Right lobe of liver (tissue), 6 donors: Measurements from ENCODE around the gene EHD4. TPM values are rescaled to one million over a fixed set of nuclear protein-coding genes. Genes with fewer than 3 reads are reported as not detected.

ENCODE experiments used
- ATAC-seq, 4 donors: fragments of 200-7000 bp; cut with Tn5 transposase; one replicate each; pipeline ENCODE4 v1.9.1; 2020; ENCODE audit warnings: mild to moderate bottlenecking in 4 of 4, moderate library complexity in 4 of 4
- DNase-seq, 3 donors: peaks; one replicate each; pipeline ENCODE4 v3.0.0-alpha.2; 2020
- H3K27ac ChIP-seq, 3 donors: fragments of 200-600 bp; one replicate each; pipeline ENCODE4 v1.8.0; 2022
- H3K27me3 ChIP-seq, 2 donors: fragments of 200-600 bp; one replicate each; pipeline ENCODE4 v1.8.0; 2022
- H3K36me3 ChIP-seq, 4 donors: fragments of 200-600 bp; sonication (generic) in 1 of 4; one replicate each; pipeline versions ENCODE4 v1.5.1 to v1.8.0; 2017 to 2022; ENCODE audit warnings: control low read depth in 1 of 4
- H3K4me1 ChIP-seq, 4 donors: fragments of 200-600 bp; sonication (generic) in 1 of 4; one replicate each; pipeline versions ENCODE4 v1.5.1 to v1.8.0; 2017 to 2022; ENCODE audit warnings: control low read depth in 1 of 4
- H3K4me3 ChIP-seq, 3 donors: fragments of 200-600 bp; one replicate each; pipeline ENCODE4 v1.8.0; 2022
- H3K9me3 ChIP-seq, 4 donors: fragments of 200-600 bp; sonication (generic) in 1 of 4; one replicate each; pipeline versions ENCODE4 v1.5.1 to v1.8.0; 2017 to 2022; ENCODE audit warnings: control low read depth in 1 of 4
- POLR2A ChIP-seq: fragments of 450-650 bp; IDR thresholded peaks from one replicate; pipeline ENCODE4 v1.6.1; 2017; ENCODE audit warnings: antibody characterized with exemption, mild to moderate bottlenecking
- WGBS: methylation state at CpG from one replicate; pipeline ENCODE4 v1.1.6; 2018; ENCODE audit warnings: low coverage, low lambda C conversion rate; ENCODE audit not compliant: insufficient coverage; ENCODE audit errors: missing lambda C conversion rate; 5-methylcytosine and 5-hydroxymethylcytosine counted together
- intact Hi-C, 2 donors: fragments of 100-400 bp; cut with DNase I; formaldehyde crosslinking; loops; one replicate each; pipeline versions ENCODE4 v1.11.2 to v1.14.1; 2022
- total RNA-seq, 6 experiments: library from RNA; depleted of rRNA in 2 of 6; stranded (reverse); fragments of >200 nt in 2 of 6; fragmentation: NEBNext Ultra II Directional in 3 of 6; extraction: Animal tissue kit (Norgen Biotek cat#: 25700) in 3 of 6; gene quantifications; one replicate each; pipeline versions ENCODE4 v1.1.0 to v1.2.4, GENCODE V29; 2016 to 2023
- TF ChIP-seq, protein P1 (sequence below), 4 donors: fragments of 200-600 bp in 3 of 4; fragments of 450-650 bp in 1 of 4; IDR thresholded peaks; one replicate each; pipeline versions ENCODE4 v1.5.1 to v1.8.0; 2016 to 2022; ENCODE audit warnings: antibody characterized with exemption in 4 of 4, mild to moderate bottlenecking in 2 of 4
- donor health status: DM: no; HTN: yes; CAD: no.
- donor health status: DM: no; HTN: no; CAD: no.
- donor health status: DM: no; HTN: no; CAD: no.
- donor health status: DM: no; HTN: yes; CAD: no.
- donor health status: DM: no; HTN: yes; CAD: no.

Gene EHD4
- total RNA-seq, 6 experiments from 2014 or later: 4.7 to 21.5 (median 11.1) TPM

DNA sequence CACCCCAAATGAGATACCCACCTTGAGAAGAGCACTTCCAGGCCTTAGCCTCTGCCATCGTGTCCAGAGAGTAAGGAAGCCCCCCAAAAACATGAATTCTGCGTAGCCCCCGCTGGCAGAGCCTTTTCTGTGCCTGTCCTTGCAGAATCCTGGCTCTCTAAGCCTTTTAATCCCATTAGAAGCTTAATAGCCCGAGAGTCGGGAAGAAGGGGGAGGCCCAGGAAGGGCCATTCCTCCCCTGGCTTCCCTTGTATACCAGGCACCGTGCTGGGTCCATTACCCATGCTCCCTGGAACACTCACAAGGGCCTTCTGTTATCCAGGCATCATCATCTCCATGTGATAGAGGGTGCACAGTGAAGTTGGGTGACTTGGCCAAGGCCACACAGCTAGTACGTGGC, 85.6 kb downstream of the EHD4 start:
- peaks cover 0 to 34% (median 15%) of the 10 kb centered on the region in 4 donors for H3K4me1 ChIP-seq
- TF ChIP-seq, protein P1, sequence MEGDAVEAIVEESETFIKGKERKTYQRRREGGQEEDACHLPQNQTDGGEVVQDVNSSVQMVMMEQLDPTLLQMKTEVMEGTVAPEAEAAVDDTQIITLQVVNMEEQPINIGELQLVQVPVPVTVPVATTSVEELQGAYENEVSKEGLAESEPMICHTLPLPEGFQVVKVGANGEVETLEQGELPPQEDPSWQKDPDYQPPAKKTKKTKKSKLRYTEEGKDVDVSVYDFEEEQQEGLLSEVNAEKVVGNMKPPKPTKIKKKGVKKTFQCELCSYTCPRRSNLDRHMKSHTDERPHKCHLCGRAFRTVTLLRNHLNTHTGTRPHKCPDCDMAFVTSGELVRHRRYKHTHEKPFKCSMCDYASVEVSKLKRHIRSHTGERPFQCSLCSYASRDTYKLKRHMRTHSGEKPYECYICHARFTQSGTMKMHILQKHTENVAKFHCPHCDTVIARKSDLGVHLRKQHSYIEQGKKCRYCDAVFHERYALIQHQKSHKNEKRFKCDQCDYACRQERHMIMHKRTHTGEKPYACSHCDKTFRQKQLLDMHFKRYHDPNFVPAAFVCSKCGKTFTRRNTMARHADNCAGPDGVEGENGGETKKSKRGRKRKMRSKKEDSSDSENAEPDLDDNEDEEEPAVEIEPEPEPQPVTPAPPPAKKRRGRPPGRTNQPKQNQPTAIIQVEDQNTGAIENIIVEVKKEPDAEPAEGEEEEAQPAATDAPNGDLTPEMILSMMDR (IDR thresholded peaks at IDR 0.05): no peak
- TF ChIP-seq POLR2A: no peak
- ATAC-seq (no peak), DNase-seq (no peak)
- H3K4me3 ChIP-seq: no peak overlapping the region
- WGBS: 87% methylated on average over 3 of the region's 7 CpGs
- H3K27ac ChIP-seq: no peak overlapping the region
- no peaks in the 10 kb centered on the region for H3K27me3 ChIP-seq
- no peaks in the 10 kb centered on the region for H3K9me3 ChIP-seq
- H3K36me3 ChIP-seq: no peaks in the 10 kb centered on the region
- intact Hi-C loops: no loop called here

DNA sequence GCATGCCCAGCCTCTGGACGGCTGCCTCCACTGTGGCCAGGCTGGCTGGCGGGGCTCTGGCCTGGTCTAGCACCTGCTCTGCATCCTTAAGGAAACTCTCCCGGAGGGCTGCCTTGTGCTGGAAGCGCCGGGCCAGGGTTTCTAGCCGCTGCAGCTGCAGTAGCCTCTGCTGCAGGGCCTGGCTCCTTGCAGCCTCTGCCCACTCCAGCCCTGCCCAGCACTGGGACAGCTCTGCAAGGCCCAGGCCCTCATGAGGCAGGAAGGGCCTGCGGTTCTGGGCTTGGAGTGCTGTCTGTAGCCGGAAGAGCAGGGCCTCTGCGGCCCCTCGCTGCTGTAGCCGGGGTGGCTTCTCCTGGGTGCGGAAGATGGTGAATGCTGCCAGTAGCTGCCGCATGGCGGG, 86.5 kb downstream of the EHD4 start:
- no peaks in the 10 kb centered on the region for H3K27me3 ChIP-seq
- ATAC-seq: no peak
- H3K9me3 ChIP-seq: no peaks in the 10 kb centered on the region
- H3K4me1 ChIP-seq: peaks cover 0 to 43% (median 19%) of the 10 kb centered on the region in 4 donors
- no peak overlapping the region for H3K27ac ChIP-seq
- intact Hi-C loops: no loop called here
- no peak overlapping the region for H3K4me3 ChIP-seq
- DNase-seq: no peak
- no peaks in the 10 kb centered on the region for H3K36me3 ChIP-seq
- WGBS: 100% methylated on average over 1 of the region's 14 CpGs
- no peak for TF ChIP-seq POLR2A

- no peak overlapping the region for H3K4me3 ChIP-seq
- H3K27me3 ChIP-seq: no peaks in the 10 kb centered on the region
- ATAC-seq: no peak
- DNase-seq: no peak
- H3K36me3 ChIP-seq: no peaks in the 10 kb centered on the region
- peak overlapping the region in 1 of 3 donors; percentile 43 for H3K27ac ChIP-seq
- no peak for TF ChIP-seq POLR2A
- TF ChIP-seq, protein P1 (IDR thresholded peaks at IDR 0.05): no peak
- peaks cover 0 to 49% (median 22%) of the 10 kb centered on the region in 4 donors for H3K4me1 ChIP-seq
- H3K9me3 ChIP-seq: no peaks in the 10 kb centered on the region
- intact Hi-C loops: no loop called here
Measured at GRCh38 chr15:41885321-41885720, 87.0 kb downstream of the EHD4 start.

DNA sequence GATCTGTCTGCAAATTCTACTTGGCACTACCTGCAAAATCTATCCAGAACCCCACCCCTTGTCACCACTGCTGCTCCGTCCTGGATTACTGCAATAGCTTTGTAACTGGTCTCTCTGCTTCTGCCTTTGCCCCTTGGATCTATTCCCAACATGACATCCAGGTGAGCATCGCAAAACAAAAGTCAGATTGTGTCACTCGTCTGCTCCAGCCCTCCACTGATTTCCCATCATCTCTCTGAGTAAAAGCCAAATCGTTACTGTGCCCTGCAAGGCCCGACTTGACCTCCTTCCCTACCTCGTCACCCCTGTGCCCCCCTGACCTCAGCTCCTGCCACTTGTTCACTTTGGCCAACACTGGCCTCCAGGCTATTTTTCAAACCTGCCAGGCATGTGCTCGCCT, 87.9 kb downstream of the EHD4 start:
- Histone ChIP-seq H3K9me3 (no peaks in the 10 kb centered on the region), H3K27ac (peak overlapping the region in 1 of 3 donors; percentile 69)

DNA sequence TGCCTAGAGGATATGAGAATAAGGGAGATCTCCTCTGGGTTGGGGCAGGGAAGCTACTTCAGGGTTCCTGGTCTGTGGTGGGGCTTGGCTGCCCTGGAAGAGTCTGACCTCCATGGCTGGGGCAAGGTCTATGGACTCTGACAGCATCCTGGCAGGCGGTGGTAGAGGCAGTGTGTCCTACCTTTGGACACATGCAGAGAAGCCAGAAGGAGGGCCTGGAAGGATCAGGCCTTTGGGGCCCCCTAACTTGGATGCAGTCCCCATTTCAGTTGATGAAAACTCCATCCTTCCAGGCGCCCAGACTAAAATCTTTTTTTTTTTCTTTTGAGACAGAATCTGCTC, 88.9 kb downstream of the EHD4 start:
- H3K36me3 ChIP-seq: no peaks in the 10 kb centered on the region
- H3K4me3 ChIP-seq: no peak overlapping the region
- peak; percentile 53 to 78 (median 74) for DNase-seq
- intact Hi-C loops: no loop called here
- no peaks in the 10 kb centered on the region for H3K9me3 ChIP-seq
- peak overlapping the region in 1 of 3 donors; percentile 69 for H3K27ac ChIP-seq
- WGBS: no CpG with 5 or more reads among the region's 2 CpGs
- TF ChIP-seq, protein P1 (IDR thresholded peaks at IDR 0.05): no peak
- TF ChIP-seq POLR2A: no peak
- peak; percentile 34 to 56 (median 48) for ATAC-seq
- H3K27me3 ChIP-seq: no peaks in the 10 kb centered on the region
- H3K4me1 ChIP-seq: peaks cover 0 to 52% (median 25%) of the 10 kb centered on the region in 4 donors

More for the DNA sequence above, 87.9 kb downstream of the EHD4 start:
- Histone ChIP-seq H3K27me3 (no peaks in the 10 kb centered on the region), H3K4me1 (peaks cover 0 to 52% (median 25%) of the 10 kb centered on the region in 4 donors), H3K36me3 (no peaks in the 10 kb centered on the region), H3K4me3 (no peak overlapping the region)
- TF ChIP-seq POLR2A: no peak
- TF ChIP-seq, protein P1 (IDR thresholded peaks at IDR 0.05): no peak
- 29% methylated on average over 7 of the region's 7 CpGs for WGBS
- peak; percentile 66 to 82 (median 76) for ATAC-seq
- intact Hi-C loops: no loop called here
- peak; percentile 71 to 89 (median 88) for DNase-seq
